ENCODE measurements around the gene HSPG2. TPM values are rescaled to one million over a fixed set of nuclear protein-coding genes. Genes with fewer than 3 reads are reported as not detected.

HSPG2 gene
- total and polyA plus RNA-seq, 2 of the 13 experiments (the other 11 are each of a cell fraction or from before 2014, with no cell fraction given), result 9.1 to 13.1 TPM

GRCh38 chr1:21823980-21824702, 113.0 kb downstream of the HSPG2 start:
- in situ Hi-C loops (cut with HindIII; ENCODE audit: extremely low pct_ligation_motif_present, low pct_unique_long_range_greater_than_20kb), result no loop called here
- Histone ChIP-seq H3K36me3 (replicated peaks in 1 of 2; ENCODE audit: control insufficient read depth in 1 of 2, insufficient read depth in 2 of 2, low read length in 2 of 2) (peaks cover 11 to 23% of the 10 kb centered on the region in 2 experiments; a peak in 4 of 5 replicates), H3K9ac (ENCODE audit: insufficient read depth, low read depth, low read length) (no peak overlapping the region), H4K20me1 (ENCODE audit: insufficient read depth, low read length) (no peaks in the 10 kb centered on the region), H3K4me2 (ENCODE audit: low read depth, low read length) (no peak overlapping the region), H3K4me3 (replicated peaks in 1 of 3; ENCODE audit: insufficient read depth in 1 of 3, low read depth in 2 of 3, low read length in 3 of 3) (no peak overlapping the region), H3K79me2 (ENCODE audit: insufficient read depth, low read length) (no peaks in the 10 kb centered on the region), H3K4me1 (ENCODE audit: insufficient read depth, low read length) (no peaks in the 10 kb centered on the region), H2AFZ (ENCODE audit: low read length) (no peak overlapping the region), H3K27ac (ENCODE audit: extremely low read length, insufficient read depth, low read length) (no peak overlapping the region), H3K27me3 (ENCODE audit: control insufficient read depth in 1 of 2, insufficient read depth in 2 of 2, low read length in 2 of 2) (no peaks in the 10 kb centered on the region), H3K9me3 (ENCODE audit: low read length) (no peaks in the 10 kb centered on the region)
- intact Hi-C loops (cut with micrococcal nuclease; ENCODE audit: unreplicated experiment), result no loop called here
- TF ChIP-seq SP2 (CRISPR knock-in tag; IDR thresholded peaks at IDR 0.05) (no peak), ZNF382 (CRISPR knock-in tag; IDR thresholded peaks at IDR 0.05; ENCODE audit: borderline replicate concordance) (no peak), IRF2 (CRISPR knock-in tag; IDR thresholded peaks at IDR 0.05) (no peak), SATB2 (CRISPR knock-in tag; IDR thresholded peaks at IDR 0.05) (no peak), TFDP1 (CRISPR knock-in tag; IDR thresholded peaks at IDR 0.05; ENCODE audit: borderline replicate concordance) (no peak), THAP7 (CRISPR knock-in tag; IDR thresholded peaks at IDR 0.05) (no peak)
- DNase-seq (ENCODE audit: low spot score) (no peak), FAIRE-seq (no peak), ATAC-seq (no peak)
- POLR2A ChIA-PET, result no interaction called here
- BruUV-seq (replicated peaks), result no TSS peak
- WGBS (ENCODE audit: low lambda C conversion rate), result 92% methylated on average over 18 of the region's 22 CpGs
- CTCF ChIA-PET (ENCODE audit: low intra/inter-chr PET ratio, low total read pairs), result no interaction called here
